Measurements from ENCODE around the gene SLC26A11.

DNA sequence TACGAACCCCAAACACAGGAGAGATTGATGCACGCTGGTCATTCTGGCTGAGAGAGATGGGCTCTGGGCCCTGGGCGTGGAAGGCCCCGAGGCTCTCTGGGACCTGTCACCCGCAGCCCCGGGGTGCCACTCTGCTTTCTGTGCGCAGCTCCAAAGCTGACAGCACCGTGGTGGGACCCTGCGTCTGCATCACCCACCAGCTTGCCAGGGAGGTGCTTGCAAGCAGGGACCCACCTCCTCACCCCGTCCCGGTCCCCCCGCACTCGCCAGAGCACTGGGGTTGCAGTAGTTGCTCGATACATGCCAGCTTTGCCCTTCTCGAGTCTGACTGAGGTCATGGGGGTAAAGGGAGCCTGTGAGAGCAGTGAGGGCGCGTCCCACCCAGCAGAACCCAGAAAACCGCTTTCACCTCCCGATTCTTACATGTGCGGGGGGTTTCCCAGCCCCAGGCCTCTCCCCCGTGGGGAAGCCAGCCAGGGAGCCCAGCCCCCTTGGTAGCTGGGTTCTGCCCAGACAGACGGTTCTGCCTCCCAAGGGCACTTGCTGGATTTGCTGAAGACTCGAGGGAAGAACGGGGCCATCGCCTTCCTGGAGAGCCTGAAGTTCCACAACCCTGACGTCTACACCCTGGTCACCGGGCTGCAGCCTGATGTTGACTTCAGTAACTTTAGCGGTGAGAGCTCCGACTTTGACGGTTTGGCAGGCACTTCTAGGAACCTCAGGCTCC is 37.9 kb upstream of the SLC26A11 start:
- TF ChIP-seq, protein P1, sequence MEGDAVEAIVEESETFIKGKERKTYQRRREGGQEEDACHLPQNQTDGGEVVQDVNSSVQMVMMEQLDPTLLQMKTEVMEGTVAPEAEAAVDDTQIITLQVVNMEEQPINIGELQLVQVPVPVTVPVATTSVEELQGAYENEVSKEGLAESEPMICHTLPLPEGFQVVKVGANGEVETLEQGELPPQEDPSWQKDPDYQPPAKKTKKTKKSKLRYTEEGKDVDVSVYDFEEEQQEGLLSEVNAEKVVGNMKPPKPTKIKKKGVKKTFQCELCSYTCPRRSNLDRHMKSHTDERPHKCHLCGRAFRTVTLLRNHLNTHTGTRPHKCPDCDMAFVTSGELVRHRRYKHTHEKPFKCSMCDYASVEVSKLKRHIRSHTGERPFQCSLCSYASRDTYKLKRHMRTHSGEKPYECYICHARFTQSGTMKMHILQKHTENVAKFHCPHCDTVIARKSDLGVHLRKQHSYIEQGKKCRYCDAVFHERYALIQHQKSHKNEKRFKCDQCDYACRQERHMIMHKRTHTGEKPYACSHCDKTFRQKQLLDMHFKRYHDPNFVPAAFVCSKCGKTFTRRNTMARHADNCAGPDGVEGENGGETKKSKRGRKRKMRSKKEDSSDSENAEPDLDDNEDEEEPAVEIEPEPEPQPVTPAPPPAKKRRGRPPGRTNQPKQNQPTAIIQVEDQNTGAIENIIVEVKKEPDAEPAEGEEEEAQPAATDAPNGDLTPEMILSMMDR (IDR thresholded peaks at IDR 0.05) = no peak
- no peak for TF ChIP-seq POLR2A (IDR thresholded peaks at IDR 0.05)

Data from thyroid gland (tissue), 4 donors.